ENCODE results near the gene NAA20.

NAA20 gene

GRCh38 chr20:20076297-20077065 lies 59.3 kb downstream of the NAA20 start:
- no peak for DNase-seq

- DNase-seq: no peak
Measured at GRCh38 chr20:20078041-20078440, 60.9 kb downstream of the NAA20 start.

GRCh38 chr20:20079102-20079784 lies 62.1 kb downstream of the NAA20 start:
- DNase-seq: no peak
